Neuron (in vitro differentiated cells): ENCODE data around the gene ACOXL.

Source experiments
- H2AFZ ChIP-seq: one replicate; pipeline ENCODE4 v1.6.1; 2013; ENCODE audit warnings: low read depth, mild to moderate bottlenecking, inconsistent platforms, low read length, moderate library complexity
- H3K27me3 ChIP-seq: one replicate; pipeline ENCODE4 v1.6.1; 2013; ENCODE audit warnings: low read length; ENCODE audit not compliant: insufficient read depth
- H3K36me3 ChIP-seq: one replicate; pipeline ENCODE4 v1.6.1; 2013; ENCODE audit warnings: low read length; ENCODE audit not compliant: insufficient read depth
- H3K4me1 ChIP-seq: one replicate; pipeline ENCODE4 v1.6.1; 2013; ENCODE audit warnings: low read length; ENCODE audit not compliant: insufficient read depth
- H3K4me3 ChIP-seq: 2 replicates; pipeline ENCODE4 v1.5.1; 2013; ENCODE audit warnings: mild to moderate bottlenecking, low read length, moderate library complexity
- H3K9me3 ChIP-seq: one replicate; pipeline ENCODE4 v1.6.1; 2013; ENCODE audit warnings: low read length

Gene ACOXL

GRCh38 chr2:110818767-110819481 is 86.6 kb downstream of the ACOXL start:
- Histone ChIP-seq H3K36me3 (no peaks in the 10 kb centered on the region), H2AFZ (no peak overlapping the region), H3K4me3 (no peak overlapping the region), H3K27me3 (no peaks in the 10 kb centered on the region), H3K4me1 (no peaks in the 10 kb centered on the region), H3K9me3 (no peaks in the 10 kb centered on the region)

DNA sequence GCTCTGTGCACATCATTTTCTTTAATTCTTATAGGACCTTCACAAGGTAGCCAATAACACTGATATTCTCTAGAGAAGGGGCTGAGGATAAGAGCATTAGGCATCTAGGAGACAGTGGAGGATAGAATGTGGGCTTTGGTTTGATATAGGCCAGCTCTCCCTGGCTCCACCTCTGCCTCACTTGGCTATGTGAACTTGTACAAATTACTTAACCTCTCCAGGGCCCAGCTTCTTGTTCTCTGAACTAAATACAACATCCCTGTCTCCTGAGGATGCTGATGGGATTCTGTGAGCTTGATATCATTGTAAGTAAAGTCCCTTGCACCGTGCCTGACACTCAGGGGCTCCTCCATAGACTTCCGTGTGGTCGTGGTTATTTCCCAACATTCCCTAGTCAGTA is 87.3 kb downstream of the ACOXL start:
- H3K27me3 ChIP-seq: no peaks in the 10 kb centered on the region
- H2AFZ ChIP-seq: no peak overlapping the region
- no peaks in the 10 kb centered on the region for H3K4me1 ChIP-seq
- H3K4me3 ChIP-seq: no peak overlapping the region
- H3K36me3 ChIP-seq: no peaks in the 10 kb centered on the region
- no peaks in the 10 kb centered on the region for H3K9me3 ChIP-seq

DNA sequence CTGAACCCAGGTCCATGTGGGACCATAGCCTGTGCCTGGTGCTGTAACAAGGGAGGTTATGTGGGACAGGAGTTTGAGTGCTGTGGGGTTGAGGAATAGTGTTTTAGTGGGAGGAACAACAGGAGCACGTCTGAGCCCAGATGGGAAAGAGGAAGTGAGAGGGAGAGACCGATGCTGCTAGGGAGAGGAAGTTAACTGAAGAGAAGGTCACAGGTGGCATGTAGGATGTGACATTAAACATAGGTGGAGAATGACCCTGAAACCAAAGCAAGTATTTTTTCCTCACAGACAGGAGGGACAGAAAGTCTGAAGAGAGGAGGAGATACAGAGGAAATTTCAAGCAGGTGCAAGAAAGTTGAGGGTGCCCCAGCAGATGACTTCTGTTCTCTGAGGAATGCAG is 87.8 kb downstream of the ACOXL start:
- Histone ChIP-seq H3K9me3 (no peaks in the 10 kb centered on the region), H3K4me1 (peaks cover 3% of the 10 kb centered on the region), H3K27me3 (no peaks in the 10 kb centered on the region), H2AFZ (no peak overlapping the region), H3K36me3 (no peaks in the 10 kb centered on the region), H3K4me3 (no peak overlapping the region)

- H3K36me3 ChIP-seq: no peaks in the 10 kb centered on the region
- H3K27me3 ChIP-seq: no peaks in the 10 kb centered on the region
- peaks cover 3% of the 10 kb centered on the region for H3K4me1 ChIP-seq
- no peak overlapping the region for H2AFZ ChIP-seq
- no peak overlapping the region for H3K4me3 ChIP-seq
- H3K9me3 ChIP-seq: peaks cover 1% of the 10 kb centered on the region
These were observed 90.8 kb downstream of the ACOXL start for GRCh38 chr2:110823165-110823564.

DNA sequence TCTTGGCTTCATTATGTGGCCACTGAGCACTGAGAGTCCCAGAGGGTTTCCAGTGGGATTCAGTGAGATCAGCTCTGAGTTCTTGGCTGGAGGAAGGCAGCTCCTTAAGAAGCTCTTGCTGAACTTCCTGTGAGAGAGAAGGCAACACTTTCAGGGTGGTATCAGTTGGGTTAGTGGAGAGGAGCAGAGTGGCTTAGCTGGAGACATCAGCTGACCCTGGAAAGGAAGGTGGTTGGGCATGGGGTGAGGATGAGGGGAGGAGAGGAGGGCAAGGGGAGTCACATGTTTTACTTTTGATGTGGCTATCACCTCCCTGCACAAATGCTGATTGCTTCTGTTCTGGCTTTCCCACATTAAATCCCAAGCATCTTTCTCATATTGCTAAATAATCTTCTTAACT is 95.1 kb downstream of the ACOXL start:
- Histone ChIP-seq H3K9me3 (peaks cover 1% of the 10 kb centered on the region), H3K27me3 (no peaks in the 10 kb centered on the region), H3K36me3 (no peaks in the 10 kb centered on the region), H3K4me1 (peaks cover 3% of the 10 kb centered on the region), H2AFZ (no peak overlapping the region), H3K4me3 (no peak overlapping the region)

- no peak overlapping the region for H3K4me3 ChIP-seq
- no peaks in the 10 kb centered on the region for H3K36me3 ChIP-seq
- peaks cover 1% of the 10 kb centered on the region for H3K9me3 ChIP-seq
- no peaks in the 10 kb centered on the region for H3K27me3 ChIP-seq
- peaks cover 3% of the 10 kb centered on the region for H3K4me1 ChIP-seq
- H2AFZ ChIP-seq: no peak overlapping the region
These were observed 96.0 kb downstream of the ACOXL start for GRCh38 chr2:110828330-110828729.

- Histone ChIP-seq H3K36me3 (no peaks in the 10 kb centered on the region), H3K27me3 (no peaks in the 10 kb centered on the region), H2AFZ (no peak overlapping the region), H3K9me3 (peaks cover 1% of the 10 kb centered on the region), H3K4me3 (no peak overlapping the region), H3K4me1 (peaks cover 12% of the 10 kb centered on the region)
These were observed 97.2 kb downstream of the ACOXL start for GRCh38 chr2:110829413-110830146.

DNA sequence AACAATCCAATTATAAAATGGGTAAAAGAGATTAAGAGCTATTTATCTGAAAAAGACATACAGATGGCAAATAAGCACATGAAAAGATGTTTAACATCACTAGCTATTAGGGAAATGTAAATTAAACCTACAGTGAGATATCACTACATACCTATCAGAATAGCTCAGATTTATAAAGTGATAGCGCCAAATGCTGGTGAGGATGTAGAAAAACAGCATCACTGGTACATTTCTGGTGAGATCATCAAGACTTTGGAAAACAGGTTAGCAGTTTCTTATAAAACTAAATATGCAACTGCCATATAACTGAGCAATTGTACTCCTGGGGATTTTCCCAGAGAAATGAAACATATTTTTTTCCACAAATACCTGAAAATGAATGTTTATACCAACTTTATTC is 100.4 kb downstream of the ACOXL start:
- Histone ChIP-seq H3K4me1 (peaks cover 25% of the 10 kb centered on the region), H3K4me3 (no peak overlapping the region), H3K27me3 (no peaks in the 10 kb centered on the region)

DNA sequence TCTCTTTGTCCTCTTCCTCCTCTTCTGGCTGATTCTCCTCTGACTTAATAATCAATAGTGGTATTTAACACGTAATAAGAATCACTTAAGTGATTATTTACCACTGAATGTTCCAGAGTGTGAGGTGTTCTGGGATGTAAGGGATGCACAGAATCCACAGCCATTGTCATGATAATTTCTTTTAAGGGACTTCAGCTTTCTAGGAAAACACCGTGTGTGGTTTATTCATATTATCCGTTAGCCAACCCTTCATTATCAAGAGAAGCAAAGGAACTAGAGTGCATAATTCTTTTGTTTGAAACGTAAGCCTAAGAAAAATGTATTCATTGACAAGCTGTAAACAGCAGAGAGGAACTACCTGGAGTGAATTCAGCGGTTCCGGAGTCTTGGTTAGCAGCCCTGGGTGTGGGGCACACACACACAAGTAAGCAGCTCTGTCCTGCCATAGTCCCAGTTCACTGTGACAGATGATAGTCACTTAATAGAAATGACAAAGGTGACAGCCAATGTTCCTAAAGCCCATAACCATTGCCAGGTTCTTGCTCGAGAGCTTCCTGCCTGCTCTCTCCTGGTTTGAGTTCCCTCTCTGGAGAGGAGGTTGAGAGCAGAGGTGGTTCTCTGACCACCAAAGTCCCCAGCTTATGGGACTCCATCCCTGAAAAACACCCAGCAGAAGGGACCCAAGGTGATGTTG is 101.9 kb downstream of the ACOXL start:
- no peak overlapping the region for H3K4me3 ChIP-seq
- no peaks in the 10 kb centered on the region for H3K9me3 ChIP-seq
- H3K36me3 ChIP-seq: no peaks in the 10 kb centered on the region
- H3K4me1 ChIP-seq: peaks cover 38% of the 10 kb centered on the region
- no peaks in the 10 kb centered on the region for H3K27me3 ChIP-seq
- H2AFZ ChIP-seq: no peak overlapping the region

More for the DNA sequence above, 100.4 kb downstream of the ACOXL start:
- Histone ChIP-seq H3K36me3 (no peaks in the 10 kb centered on the region), H2AFZ (no peak overlapping the region), H3K9me3 (no peaks in the 10 kb centered on the region)

DNA sequence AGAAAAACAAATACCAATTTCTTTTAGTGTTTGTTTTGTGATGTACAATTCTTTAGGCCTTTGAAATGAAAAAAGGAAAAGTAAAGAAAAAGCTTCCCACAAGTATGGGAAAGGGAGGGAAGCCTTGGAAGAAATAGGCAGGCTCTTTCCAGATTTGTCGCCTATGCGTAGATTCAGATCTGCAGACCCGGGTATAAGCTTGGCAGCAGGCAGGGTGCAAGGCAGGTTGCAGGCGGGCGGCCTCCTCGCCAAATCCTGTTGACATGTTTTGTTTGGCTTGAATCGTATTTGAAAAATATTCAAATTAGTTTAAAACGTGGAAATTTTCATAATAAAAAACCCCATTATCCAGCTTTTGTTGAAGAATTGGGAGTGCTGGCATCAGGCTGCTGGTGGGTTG is 104.3 kb downstream of the ACOXL start:
- no peak overlapping the region for H2AFZ ChIP-seq

GRCh38 chr2:110837446-110838409 is 105.4 kb downstream of the ACOXL start:
- Histone ChIP-seq H3K27me3 (no peaks in the 10 kb centered on the region), H3K4me1 (peaks cover 38% of the 10 kb centered on the region), H3K36me3 (no peaks in the 10 kb centered on the region), H3K9me3 (no peaks in the 10 kb centered on the region), H2AFZ (no peak overlapping the region), H3K4me3 (no peak overlapping the region)

More for the DNA sequence above, 104.3 kb downstream of the ACOXL start:
- Histone ChIP-seq H3K4me3 (no peak overlapping the region), H3K36me3 (no peaks in the 10 kb centered on the region), H3K9me3 (no peaks in the 10 kb centered on the region), H3K4me1 (peaks cover 38% of the 10 kb centered on the region), H3K27me3 (no peaks in the 10 kb centered on the region)

DNA sequence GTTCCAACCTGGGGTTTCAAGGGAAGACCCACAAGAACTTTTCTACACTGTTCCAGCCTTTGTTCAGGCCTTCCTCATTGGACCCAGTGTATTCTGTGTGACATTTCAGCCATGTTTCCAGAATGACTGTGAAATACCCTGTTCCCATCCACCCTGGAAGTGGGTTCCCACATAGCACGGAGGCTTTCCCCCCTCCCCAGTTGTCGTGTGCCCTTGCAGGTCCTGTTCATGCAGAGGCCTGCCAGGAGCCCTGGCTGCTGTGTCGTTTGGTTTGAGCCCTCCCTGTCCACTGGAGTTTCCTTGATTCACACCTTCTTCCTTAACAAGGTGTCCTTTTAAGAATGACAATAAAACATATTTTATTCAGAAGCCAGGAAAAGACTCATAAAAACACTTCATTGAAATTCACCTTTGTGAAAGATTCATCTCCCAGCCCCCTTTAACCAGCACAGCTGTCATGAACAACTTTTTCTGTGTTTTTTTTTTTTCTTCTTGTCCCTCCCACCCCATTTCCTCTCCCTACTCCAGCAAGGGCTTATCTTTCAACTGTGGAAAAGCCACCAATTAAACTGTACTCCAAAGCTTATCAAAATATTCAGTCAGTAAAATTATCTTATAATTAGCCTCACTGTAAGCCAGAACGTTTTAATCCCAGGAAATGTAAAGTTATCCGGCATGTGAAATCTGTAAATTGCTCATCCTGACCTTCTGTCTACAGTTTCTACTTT is 106.4 kb downstream of the ACOXL start:
- Histone ChIP-seq H3K4me1 (peaks cover 36% of the 10 kb centered on the region), H3K9me3 (no peaks in the 10 kb centered on the region), H3K4me3 (no peak overlapping the region), H3K27me3 (no peaks in the 10 kb centered on the region), H3K36me3 (no peaks in the 10 kb centered on the region), H2AFZ (no peak overlapping the region)
